KMS-11 (cell line): ENCODE data around the gene EIPR1.

Experiments used
- H2AFZ ChIP-seq: fragments of 200-600 bp; sonication (generic); 2 replicates; pipeline ENCODE4 v1.6.1; 2016; ENCODE audit warnings: antibody characterized with exemption, mixed run types, low read depth
- H3K27ac ChIP-seq: fragments of 200-600 bp; sonication (generic); 2 replicates; pipeline ENCODE4 v1.6.1; 2016; ENCODE audit warnings: mild to moderate bottlenecking, mixed run types
- H3K27me3 ChIP-seq: fragments of 200-600 bp; sonication (generic); 2 replicates; pipeline ENCODE4 v1.6.1; 2017; ENCODE audit warnings: mild to moderate bottlenecking, low read depth, mixed run types, moderate library complexity; ENCODE audit not compliant: insufficient read depth
- H3K36me3 ChIP-seq: fragments of 200-600 bp; sonication (generic); 2 replicates; pipeline ENCODE4 v1.6.1; 2017; ENCODE audit warnings: mild to moderate bottlenecking, mixed run types; ENCODE audit not compliant: insufficient read depth
- H3K4me1 ChIP-seq: fragments of 200-600 bp; sonication (generic); 2 replicates; pipeline ENCODE4 v1.6.1; 2016; ENCODE audit warnings: mild to moderate bottlenecking, low read depth, mixed run types; ENCODE audit not compliant: poor library complexity, severe bottlenecking
- H3K4me2 ChIP-seq: fragments of 200-600 bp; sonication (generic); 2 replicates; pipeline ENCODE4 v1.7.0; 2016; ENCODE audit warnings: mild to moderate bottlenecking, mixed run types
- H3K4me3 ChIP-seq: fragments of 200-600 bp; sonication (generic); IDR thresholded peaks from 2 replicates; pipeline ENCODE4 v1.6.1; 2017; ENCODE audit warnings: low read depth, low read length, mixed read lengths; ENCODE audit not compliant: insufficient read depth
- H3K79me2 ChIP-seq: fragments of 200-600 bp; sonication (generic); 2 replicates; pipeline ENCODE4 v1.6.1; 2016; ENCODE audit warnings: low read depth, mixed run types; ENCODE audit not compliant: insufficient read depth
- H3K9ac ChIP-seq: fragments of 200-600 bp; sonication (generic); 2 replicates; pipeline ENCODE4 v1.6.1; 2016; ENCODE audit warnings: mild to moderate bottlenecking, mixed run types
- H4K20me1 ChIP-seq: fragments of 200-600 bp; sonication (generic); 2 replicates; pipeline ENCODE4 v1.6.1; 2016; ENCODE audit warnings: mild to moderate bottlenecking, mixed run types; ENCODE audit not compliant: insufficient read depth
- TF ChIP-seq, protein P1 (sequence below): fragments of 200-600 bp; sonication (generic); conservative IDR thresholded peaks from 2 replicates; pipeline ENCODE4 v1.6.1; 2017; ENCODE audit warnings: low read depth, mild to moderate bottlenecking, antibody characterized with exemption, low read length, moderate library complexity, mixed read lengths

Gene EIPR1

DNA sequence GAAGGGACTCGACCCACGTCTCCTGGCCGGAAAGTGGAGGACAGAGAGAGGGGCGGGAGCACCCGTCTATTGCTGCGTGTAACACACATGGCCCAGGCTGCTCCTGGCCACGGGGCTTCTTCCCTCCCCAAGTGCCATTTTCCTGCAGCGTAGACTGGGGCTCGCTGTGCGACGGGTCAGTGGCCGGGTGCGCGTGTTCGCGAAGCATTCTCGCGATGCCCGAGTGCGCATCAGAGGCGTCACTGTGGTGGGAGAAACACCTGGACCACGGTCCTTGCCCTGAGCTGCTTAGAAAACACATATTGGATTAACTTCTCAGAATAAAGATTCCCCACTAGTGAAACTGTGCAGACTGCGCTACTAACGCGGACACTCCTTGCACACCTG is 200.8 kb downstream of the EIPR1 start:
- H2AFZ ChIP-seq, result no peak overlapping the region
- TF ChIP-seq, protein P1, sequence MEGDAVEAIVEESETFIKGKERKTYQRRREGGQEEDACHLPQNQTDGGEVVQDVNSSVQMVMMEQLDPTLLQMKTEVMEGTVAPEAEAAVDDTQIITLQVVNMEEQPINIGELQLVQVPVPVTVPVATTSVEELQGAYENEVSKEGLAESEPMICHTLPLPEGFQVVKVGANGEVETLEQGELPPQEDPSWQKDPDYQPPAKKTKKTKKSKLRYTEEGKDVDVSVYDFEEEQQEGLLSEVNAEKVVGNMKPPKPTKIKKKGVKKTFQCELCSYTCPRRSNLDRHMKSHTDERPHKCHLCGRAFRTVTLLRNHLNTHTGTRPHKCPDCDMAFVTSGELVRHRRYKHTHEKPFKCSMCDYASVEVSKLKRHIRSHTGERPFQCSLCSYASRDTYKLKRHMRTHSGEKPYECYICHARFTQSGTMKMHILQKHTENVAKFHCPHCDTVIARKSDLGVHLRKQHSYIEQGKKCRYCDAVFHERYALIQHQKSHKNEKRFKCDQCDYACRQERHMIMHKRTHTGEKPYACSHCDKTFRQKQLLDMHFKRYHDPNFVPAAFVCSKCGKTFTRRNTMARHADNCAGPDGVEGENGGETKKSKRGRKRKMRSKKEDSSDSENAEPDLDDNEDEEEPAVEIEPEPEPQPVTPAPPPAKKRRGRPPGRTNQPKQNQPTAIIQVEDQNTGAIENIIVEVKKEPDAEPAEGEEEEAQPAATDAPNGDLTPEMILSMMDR, result no peak
- no peak overlapping the region for H3K4me2 ChIP-seq
- no peaks in the 10 kb centered on the region for H3K79me2 ChIP-seq
- no peak overlapping the region for H3K27ac ChIP-seq
- H3K4me3 ChIP-seq, result no peak overlapping the region
- H3K9ac ChIP-seq, result no peak overlapping the region
- no peaks in the 10 kb centered on the region for H3K36me3 ChIP-seq
- H3K4me1 ChIP-seq, result no peaks in the 10 kb centered on the region
- no peaks in the 10 kb centered on the region for H4K20me1 ChIP-seq
- no peaks in the 10 kb centered on the region for H3K27me3 ChIP-seq

DNA sequence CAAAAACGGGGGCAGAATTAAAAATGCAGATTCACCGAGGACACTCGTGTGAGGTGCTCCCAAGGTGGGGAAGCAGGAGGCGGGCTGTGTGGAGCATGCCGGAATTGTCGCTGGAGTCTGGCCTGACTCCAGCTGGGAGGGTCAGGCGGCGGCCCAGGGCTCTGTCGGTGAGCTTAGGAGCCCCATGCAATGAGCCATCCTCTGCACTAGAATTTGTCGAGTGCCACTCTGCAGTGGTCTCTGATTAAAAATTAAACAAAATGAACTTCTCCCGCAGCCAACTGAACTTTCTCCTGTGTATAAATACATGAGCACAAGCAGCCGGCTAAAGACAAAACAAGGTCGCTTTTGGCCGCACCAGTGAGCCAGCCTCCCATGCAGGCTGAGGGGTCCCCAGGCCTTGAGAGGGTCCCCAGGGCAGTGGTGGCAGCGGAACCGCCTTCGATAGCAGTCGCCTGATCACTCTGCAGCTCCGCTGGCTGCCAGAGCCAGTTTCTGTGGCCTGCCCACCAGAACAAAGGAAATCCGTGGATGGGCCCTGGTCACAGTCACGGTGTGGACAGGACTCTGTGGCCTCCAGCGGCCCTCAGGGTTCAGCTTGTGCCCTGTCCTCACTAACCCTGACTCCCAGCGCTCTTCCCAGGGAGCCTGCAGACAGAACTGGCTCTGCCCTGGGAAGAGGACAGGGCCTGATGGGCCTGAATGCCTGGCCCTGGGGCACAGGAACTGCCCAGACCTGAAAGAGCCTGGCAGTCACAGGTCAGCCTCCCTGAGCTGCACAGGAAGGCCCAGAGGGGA is 201.3 kb downstream of the EIPR1 start:
- H3K4me2 ChIP-seq, result no peak overlapping the region

DNA sequence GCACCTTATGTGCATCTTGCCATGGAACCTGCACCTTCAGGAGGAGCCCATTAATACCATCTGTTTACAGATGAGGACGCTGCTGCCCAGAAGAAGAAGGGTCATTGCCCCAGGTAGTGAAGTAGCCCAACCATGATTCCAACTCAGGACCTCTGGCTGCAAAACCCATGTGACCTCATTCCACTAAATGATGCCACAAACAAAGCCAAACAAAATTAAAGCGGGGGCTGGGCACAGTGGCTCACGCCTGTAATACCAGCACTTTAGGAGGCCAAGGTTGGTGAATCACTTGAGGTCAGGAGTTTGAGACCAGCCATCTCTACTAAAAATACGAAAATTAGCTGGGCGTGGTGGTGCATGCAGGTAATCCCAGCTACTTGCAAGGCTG is 202.1 kb downstream of the EIPR1 start:
- H3K79me2 ChIP-seq, result no peaks in the 10 kb centered on the region
- no peak overlapping the region for H3K27ac ChIP-seq
- H3K4me1 ChIP-seq, result no peaks in the 10 kb centered on the region
- H2AFZ ChIP-seq, result no peak overlapping the region
- no peak overlapping the region for H3K9ac ChIP-seq
- TF ChIP-seq, protein P1, result no peak
- no peaks in the 10 kb centered on the region for H4K20me1 ChIP-seq
- no peak overlapping the region for H3K4me3 ChIP-seq
- H3K27me3 ChIP-seq, result no peaks in the 10 kb centered on the region
- no peaks in the 10 kb centered on the region for H3K36me3 ChIP-seq
- no peak overlapping the region for H3K4me2 ChIP-seq

More for the DNA sequence above, 201.3 kb downstream of the EIPR1 start:
- TF ChIP-seq, protein P1, result no peak
- H3K4me1 ChIP-seq, result no peaks in the 10 kb centered on the region
- H4K20me1 ChIP-seq, result no peaks in the 10 kb centered on the region
- H3K9ac ChIP-seq, result no peak overlapping the region
- H3K36me3 ChIP-seq, result no peaks in the 10 kb centered on the region
- H3K4me3 ChIP-seq, result no peak overlapping the region
- no peaks in the 10 kb centered on the region for H3K27me3 ChIP-seq
- no peaks in the 10 kb centered on the region for H3K79me2 ChIP-seq
- H2AFZ ChIP-seq, result no peak overlapping the region
- no peak overlapping the region for H3K27ac ChIP-seq

DNA sequence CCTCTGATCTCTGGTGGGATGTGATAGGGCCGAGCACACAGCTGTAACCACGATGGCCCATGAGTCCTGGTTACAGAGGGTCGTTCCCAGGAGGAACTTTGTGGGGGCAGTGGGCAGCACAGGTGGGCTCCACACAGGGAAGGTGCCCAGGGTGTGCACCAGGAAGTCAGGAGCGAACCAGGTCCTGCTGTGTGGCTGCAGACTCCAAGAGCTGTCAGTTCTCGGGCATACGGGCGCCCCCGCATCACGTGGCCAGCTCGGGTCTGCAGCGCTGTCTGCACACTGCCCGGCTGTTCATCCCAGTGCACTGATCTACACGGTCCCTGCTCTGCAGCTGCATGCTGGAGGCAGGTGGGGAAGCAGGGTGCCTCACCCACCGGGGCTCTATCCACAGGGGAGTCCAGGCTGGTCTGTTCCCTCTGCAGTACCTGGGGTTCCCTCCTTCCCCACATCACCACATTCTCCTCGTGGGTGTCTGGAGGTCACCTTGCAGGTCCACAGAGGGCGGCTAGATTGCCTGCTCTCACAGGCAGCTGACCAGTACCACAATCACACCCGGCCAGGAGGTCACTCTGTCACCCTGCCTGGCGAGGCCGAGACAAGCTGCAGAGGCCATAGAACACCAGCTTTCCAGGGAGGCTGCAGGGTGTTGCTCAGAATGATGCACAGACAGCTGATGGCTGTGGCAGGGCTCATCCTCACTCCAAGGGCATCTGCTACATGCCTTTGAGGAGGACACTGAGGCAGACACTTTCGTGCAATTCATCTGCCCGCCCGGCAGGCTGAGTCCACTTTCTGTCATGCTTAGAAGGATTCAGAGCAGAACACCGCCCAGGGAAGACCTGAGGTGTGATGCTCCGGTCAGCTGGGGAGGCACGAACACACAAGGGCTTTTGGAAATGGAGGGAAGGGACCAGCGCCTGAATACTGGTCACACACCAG is 202.7 kb downstream of the EIPR1 start:
- Histone ChIP-seq H3K4me2 (no peak overlapping the region), H3K4me1 (no peaks in the 10 kb centered on the region), H3K4me3 (no peak overlapping the region)

More for the DNA sequence above, 202.7 kb downstream of the EIPR1 start:
- Histone ChIP-seq H4K20me1 (no peaks in the 10 kb centered on the region), H3K79me2 (no peaks in the 10 kb centered on the region), H3K36me3 (no peaks in the 10 kb centered on the region), H3K27ac (no peak overlapping the region), H3K27me3 (no peaks in the 10 kb centered on the region), H3K9ac (no peak overlapping the region), H2AFZ (no peak overlapping the region)
- TF ChIP-seq, protein P1, result no peak
